GM12892 (cell line): ENCODE data around the gene PRICKLE2.

Experiments
- POLR2A ChIP-seq: IDR thresholded peaks from 2 replicates; pipeline ENCODE4 v1.6.1; 2011; ENCODE audit warnings: low read depth, low read length, control low read depth
- POLR2AphosphoS5 ChIP-seq: IDR thresholded peaks from 2 replicates; pipeline ENCODE4 v1.6.1; 2011; ENCODE audit warnings: low read depth, low read length, control low read depth
- TAF1 ChIP-seq: IDR thresholded peaks from 2 replicates; pipeline ENCODE4 v1.6.1; 2011; ENCODE audit warnings: low read depth, mild to moderate bottlenecking, control low read depth, low read length, borderline replicate concordance

DNA sequence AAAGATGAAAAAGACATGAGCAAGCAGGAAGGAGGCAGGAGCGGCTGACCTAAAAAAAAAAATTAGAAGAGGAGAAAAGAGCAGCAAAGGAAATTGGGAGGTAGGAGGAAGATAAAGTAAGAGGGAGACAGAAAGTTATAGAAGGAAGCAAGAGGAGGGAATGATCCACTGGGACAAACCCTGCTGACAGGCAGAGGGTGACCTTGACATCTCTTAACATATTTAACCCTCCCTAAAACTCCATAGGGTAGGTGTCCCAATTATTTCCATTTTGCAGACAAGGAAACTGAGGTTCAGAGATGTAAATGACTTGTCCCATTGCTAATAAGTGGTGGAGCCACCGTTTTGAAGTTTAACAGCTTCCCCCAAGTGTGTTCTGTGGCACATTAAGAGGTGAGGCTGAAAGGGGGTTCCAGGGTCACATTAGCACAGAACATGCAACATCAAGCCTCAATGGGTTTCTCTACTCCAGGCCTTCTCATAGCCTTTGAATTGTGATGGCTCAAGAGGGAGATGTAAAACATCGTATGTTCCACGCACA, 37.4 kb upstream of the PRICKLE2 start:
- TF ChIP-seq POLR2A (no peak), POLR2AphosphoS5 (no peak), TAF1 (no peak)
